Esophagus (tissue), 2 donors: ENCODE results near the gene CCDC169. TPM values are rescaled to one million over a fixed set of nuclear protein-coding genes. Genes with fewer than 3 reads are reported as not detected.

Experiments
- H3K27ac ChIP-seq, 2 donors: one replicate each; pipeline ENCODE4 v1.5.1; 2013; ENCODE audit warnings: low read depth in 2 of 2, mild to moderate bottlenecking in 2 of 2, inconsistent platforms in 1 of 2, low read length in 1 of 2, moderate library complexity in 1 of 2
- H3K27me3 ChIP-seq, 2 donors: one replicate each; pipeline ENCODE4 v1.6.1; 2013; ENCODE audit warnings: low read length in 2 of 2, control low read depth in 1 of 2, mild to moderate bottlenecking in 1 of 2; ENCODE audit not compliant: insufficient read depth in 2 of 2, control insufficient read depth in 1 of 2
- H3K36me3 ChIP-seq, 2 donors: one replicate each; pipeline ENCODE4 v1.6.1; 2013; ENCODE audit warnings: low read length in 1 of 2; ENCODE audit not compliant: control insufficient read depth in 2 of 2, insufficient read depth in 2 of 2
- H3K4me1 ChIP-seq, 2 donors: one replicate each; pipeline ENCODE4 v1.6.1; 2013; ENCODE audit warnings: low read length in 1 of 2; ENCODE audit not compliant: control insufficient read depth in 2 of 2, insufficient read depth in 2 of 2
- H3K4me3 ChIP-seq, 2 donors: one replicate each; pipeline ENCODE4 v1.5.1; 2013; ENCODE audit warnings: low read length in 2 of 2, mild to moderate bottlenecking in 2 of 2, low read depth in 1 of 2, moderate library complexity in 1 of 2
- H3K9me3 ChIP-seq, 2 donors: one replicate each; pipeline ENCODE4 v1.6.1; 2013; ENCODE audit warnings: mild to moderate bottlenecking in 2 of 2, low read depth in 1 of 2, low read length in 1 of 2, moderate library complexity in 1 of 2; ENCODE audit not compliant: control insufficient read depth in 2 of 2, insufficient read depth in 1 of 2
- WGBS, 2 donors: extraction: QIAGEN DNeasy Blood & Tissue Kit; methylation state at CpG; one replicate each; pipeline ENCODE4 v1.1.7; 2013; 5-methylcytosine and 5-hydroxymethylcytosine counted together
- polyA plus RNA-seq, 2 donors: library from polyadenylated mRNA; stranded (reverse); fragments of 200-250 nt; gene quantifications; one replicate each; pipeline ENCODE4 v1.2.3, GENCODE V29; 2013
- donor health status: healthy with polysubstance abuse.
- donor health status: Bipolar disorder and iron deficiency.

CCDC169 gene
- polyA plus RNA-seq, 2 donors = 0.12 to 0.22 TPM

GRCh38 chr13:36251526-36251925 is 46.1 kb downstream of the CCDC169 start:
- Histone ChIP-seq H3K27ac (no peak overlapping the region), H3K4me3 (no peak overlapping the region), H3K27me3 (no peaks in the 10 kb centered on the region), H3K36me3 (no peaks in the 10 kb centered on the region), H3K9me3 (no peaks in the 10 kb centered on the region), H3K4me1 (peaks cover 0 to 3% of the 10 kb centered on the region in 2 donors)

DNA sequence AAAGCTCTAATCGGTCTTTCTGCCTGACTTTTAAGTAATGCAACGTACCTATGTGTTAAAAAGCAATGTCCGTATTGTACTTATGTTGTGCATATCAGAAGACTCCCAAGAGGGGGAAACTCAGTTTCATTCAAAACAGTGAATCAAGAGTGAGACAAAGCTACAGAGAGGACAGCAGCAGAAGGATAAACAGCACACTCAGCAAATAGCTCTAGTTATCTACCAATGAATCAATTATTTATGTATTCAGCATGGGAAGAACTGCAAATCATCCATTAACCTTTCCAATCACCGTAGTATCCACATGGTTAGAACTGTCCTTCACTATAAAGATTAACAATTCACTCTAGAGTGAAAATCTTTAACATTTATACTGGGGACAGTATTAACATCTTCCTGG is 46.6 kb downstream of the CCDC169 start:
- WGBS, 2 donors = 85% methylated on average over 4 of the region's 4 CpGs

GRCh38 chr13:36248700-36249099 is 48.9 kb downstream of the CCDC169 start:
- no peaks in the 10 kb centered on the region for H3K9me3 ChIP-seq
- H3K27me3 ChIP-seq = no peaks in the 10 kb centered on the region
- no peaks in the 10 kb centered on the region for H3K36me3 ChIP-seq
- H3K4me1 ChIP-seq = no peaks in the 10 kb centered on the region
- no peak overlapping the region for H3K27ac ChIP-seq
- no peak overlapping the region for H3K4me3 ChIP-seq

More for the DNA sequence above, 46.6 kb downstream of the CCDC169 start:
- H3K27ac ChIP-seq = no peak overlapping the region
- H3K4me3 ChIP-seq = no peak overlapping the region
- peaks cover 0 to 3% of the 10 kb centered on the region in 2 donors for H3K4me1 ChIP-seq
- no peaks in the 10 kb centered on the region for H3K36me3 ChIP-seq
- H3K27me3 ChIP-seq = no peaks in the 10 kb centered on the region
- no peaks in the 10 kb centered on the region for H3K9me3 ChIP-seq

DNA sequence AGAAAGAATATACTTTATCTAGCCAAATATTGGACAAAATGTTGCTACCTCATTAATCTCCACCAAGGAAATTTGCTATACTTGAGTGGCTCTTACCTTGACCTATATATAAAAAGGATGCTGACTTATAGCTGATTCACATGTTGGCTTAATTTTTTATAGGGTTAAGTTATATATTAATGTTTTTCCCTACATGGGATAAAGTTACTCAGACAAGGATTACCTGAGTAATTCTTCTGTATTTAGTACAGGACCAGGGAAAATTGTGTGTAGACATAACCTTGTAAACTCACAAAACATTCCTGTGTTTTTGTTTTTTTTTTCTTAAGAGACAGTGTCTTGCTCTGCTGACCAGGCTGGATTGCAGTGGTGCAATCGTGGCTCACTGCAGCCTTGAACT is 52.6 kb downstream of the CCDC169 start:
- no peak overlapping the region for H3K4me3 ChIP-seq
- H3K27me3 ChIP-seq = no peaks in the 10 kb centered on the region
- H3K4me1 ChIP-seq = no peaks in the 10 kb centered on the region
- no peak overlapping the region for H3K27ac ChIP-seq
- no peaks in the 10 kb centered on the region for H3K9me3 ChIP-seq
- WGBS, 2 donors = 71 to 79% methylated on average over 1 of the region's 1 CpG
- no peaks in the 10 kb centered on the region for H3K36me3 ChIP-seq

GRCh38 chr13:36244073-36244472 is 53.5 kb downstream of the CCDC169 start:
- Histone ChIP-seq H3K4me3 (no peak overlapping the region), H3K4me1 (no peaks in the 10 kb centered on the region), H3K9me3 (no peaks in the 10 kb centered on the region), H3K36me3 (no peaks in the 10 kb centered on the region), H3K27ac (no peak overlapping the region), H3K27me3 (no peaks in the 10 kb centered on the region)
- WGBS, 2 donors = 73 to 76% methylated on average over 2 of the region's 2 CpGs

- no peak overlapping the region for H3K27ac ChIP-seq
- no peaks in the 10 kb centered on the region for H3K36me3 ChIP-seq
- no peaks in the 10 kb centered on the region for H3K9me3 ChIP-seq
- no peaks in the 10 kb centered on the region for H3K4me1 ChIP-seq
- 81 to 82% methylated on average over 2 of the region's 2 CpGs for WGBS, 2 donors
- no peaks in the 10 kb centered on the region for H3K27me3 ChIP-seq
- no peak overlapping the region for H3K4me3 ChIP-seq
Measured at GRCh38 chr13:36242761-36243160, 54.9 kb downstream of the CCDC169 start.

- 70 to 78% methylated on average over 3 of the region's 3 CpGs for WGBS, 2 donors
Measured at GRCh38 chr13:36231236-36231635, 66.4 kb downstream of the CCDC169 start.

DNA sequence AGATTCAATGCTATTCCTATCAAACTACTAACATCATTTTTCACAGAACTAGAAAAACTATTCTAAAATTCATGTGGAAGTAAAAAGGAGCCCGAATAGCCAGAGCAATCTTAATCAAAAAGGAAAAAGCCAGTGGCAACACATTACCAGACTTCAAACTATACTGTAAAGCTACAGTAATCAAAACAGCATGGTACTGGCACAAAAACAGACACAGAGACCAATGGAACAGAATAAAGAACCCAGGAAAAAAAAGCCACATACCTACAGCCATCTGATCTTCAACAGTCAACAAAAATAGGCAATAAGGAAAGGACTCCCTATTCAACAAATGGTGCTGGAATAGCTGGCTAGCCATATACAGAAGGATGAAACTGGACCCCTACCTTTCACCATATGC is 72.9 kb downstream of the CCDC169 start:
- Histone ChIP-seq H3K4me1 (no peaks in the 10 kb centered on the region), H3K27me3 (no peaks in the 10 kb centered on the region), H3K36me3 (no peaks in the 10 kb centered on the region), H3K27ac (no peak overlapping the region), H3K9me3 (peaks cover 0 to 2% of the 10 kb centered on the region in 2 donors), H3K4me3 (no peak overlapping the region)
- WGBS, 2 donors = 82 to 90% methylated on average over 1 of the region's 1 CpG

More at GRCh38 chr13:36231236-36231635, 66.4 kb downstream of the CCDC169 start:
- H3K4me3 ChIP-seq = no peak overlapping the region
- H3K4me1 ChIP-seq = no peaks in the 10 kb centered on the region
- H3K36me3 ChIP-seq = no peaks in the 10 kb centered on the region
- no peak overlapping the region for H3K27ac ChIP-seq
- H3K27me3 ChIP-seq = no peaks in the 10 kb centered on the region
- H3K9me3 ChIP-seq = peaks cover 0 to 2% of the 10 kb centered on the region in 2 donors

DNA sequence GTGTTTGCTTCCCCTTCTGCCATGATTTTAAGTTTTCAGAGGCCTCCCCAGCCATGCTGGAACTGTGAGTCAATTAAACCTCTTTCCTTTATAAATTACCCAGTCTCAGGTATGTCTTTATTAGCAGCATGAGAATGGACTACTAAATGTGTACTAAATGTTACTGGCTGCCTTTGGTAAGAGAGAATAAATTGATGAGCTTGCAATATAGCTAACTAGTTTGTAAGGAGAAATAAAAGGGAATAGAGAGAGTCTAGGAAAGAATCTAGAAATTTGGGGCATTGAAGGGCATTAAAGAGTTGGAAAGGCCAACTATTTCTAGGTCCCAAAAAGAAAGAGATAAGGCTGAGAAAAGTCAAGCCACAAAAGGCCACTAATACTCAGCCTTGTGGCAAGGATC is 77.7 kb downstream of the CCDC169 start:
- Histone ChIP-seq H3K4me1 (no peaks in the 10 kb centered on the region), H3K36me3 (no peaks in the 10 kb centered on the region), H3K9me3 (no peaks in the 10 kb centered on the region), H3K27me3 (no peaks in the 10 kb centered on the region), H3K27ac (no peak overlapping the region), H3K4me3 (no peak overlapping the region)

- H3K27me3 ChIP-seq = no peaks in the 10 kb centered on the region
- H3K4me1 ChIP-seq = no peaks in the 10 kb centered on the region
- H3K27ac ChIP-seq = no peak overlapping the region
- WGBS, 2 donors = 74 to 75% methylated on average over 3 of the region's 3 CpGs
- H3K36me3 ChIP-seq = no peaks in the 10 kb centered on the region
- no peaks in the 10 kb centered on the region for H3K9me3 ChIP-seq
- no peak overlapping the region for H3K4me3 ChIP-seq
Measured at GRCh38 chr13:36217456-36217855, 80.2 kb downstream of the CCDC169 start.
